Globus pallidus (tissue), 1 donor: ENCODE measurements around the gene SMAD6.

Source experiments
- DNase-seq: peaks from one replicate; pipeline ENCODE4 v3.0.0-alpha.2; 2015; ENCODE audit warnings: low spot score

The SMAD6 gene

DNA sequence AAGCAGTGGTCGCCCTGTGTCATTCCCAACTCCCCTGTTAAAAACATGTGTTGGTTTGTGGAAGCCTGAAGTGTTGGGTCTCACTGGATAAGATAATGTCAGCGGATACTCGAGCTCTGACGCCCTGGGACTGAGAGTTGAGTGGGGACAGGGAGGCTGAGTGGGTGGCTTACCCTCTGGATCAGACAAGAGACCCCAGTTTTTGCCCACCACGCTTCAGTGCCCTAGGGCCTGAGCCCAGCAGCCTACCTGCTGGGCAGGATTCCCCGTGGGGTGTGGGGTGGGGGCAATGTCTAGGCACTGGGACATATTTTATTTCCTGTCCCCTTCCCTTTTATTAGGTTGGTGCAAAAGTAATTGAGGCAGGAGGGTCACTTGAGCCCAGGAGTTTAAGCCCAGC is 75.0 kb downstream of the SMAD6 start:
- DNase-seq: no peak

GRCh38 chr15:66777596-66778313 is 75.7 kb downstream of the SMAD6 start:
- no peak for DNase-seq

DNA sequence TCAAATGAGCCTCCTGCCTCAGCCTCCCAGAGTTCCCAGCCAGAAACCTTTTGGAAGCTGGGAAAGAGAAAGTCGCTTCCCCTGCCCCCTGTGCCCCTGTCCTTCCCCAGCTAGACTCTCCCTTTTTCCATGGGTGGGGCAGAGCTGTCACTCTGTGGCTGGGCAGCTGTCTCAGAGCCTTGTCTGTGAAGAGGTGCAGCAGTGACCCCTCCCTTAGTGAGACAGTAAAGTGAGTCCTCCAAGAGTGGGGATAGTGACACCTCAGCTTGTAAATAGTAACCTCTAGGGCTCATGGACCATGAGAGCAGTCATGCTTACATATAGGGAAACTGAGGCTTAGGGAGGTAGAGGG is 76.3 kb downstream of the SMAD6 start:
- no peak for DNase-seq

GRCh38 chr15:66778716-66779115 is 76.7 kb downstream of the SMAD6 start:
- DNase-seq: no peak

- no peak for DNase-seq
Observed at GRCh38 chr15:66779331-66780009, 77.4 kb downstream of the SMAD6 start.

DNA sequence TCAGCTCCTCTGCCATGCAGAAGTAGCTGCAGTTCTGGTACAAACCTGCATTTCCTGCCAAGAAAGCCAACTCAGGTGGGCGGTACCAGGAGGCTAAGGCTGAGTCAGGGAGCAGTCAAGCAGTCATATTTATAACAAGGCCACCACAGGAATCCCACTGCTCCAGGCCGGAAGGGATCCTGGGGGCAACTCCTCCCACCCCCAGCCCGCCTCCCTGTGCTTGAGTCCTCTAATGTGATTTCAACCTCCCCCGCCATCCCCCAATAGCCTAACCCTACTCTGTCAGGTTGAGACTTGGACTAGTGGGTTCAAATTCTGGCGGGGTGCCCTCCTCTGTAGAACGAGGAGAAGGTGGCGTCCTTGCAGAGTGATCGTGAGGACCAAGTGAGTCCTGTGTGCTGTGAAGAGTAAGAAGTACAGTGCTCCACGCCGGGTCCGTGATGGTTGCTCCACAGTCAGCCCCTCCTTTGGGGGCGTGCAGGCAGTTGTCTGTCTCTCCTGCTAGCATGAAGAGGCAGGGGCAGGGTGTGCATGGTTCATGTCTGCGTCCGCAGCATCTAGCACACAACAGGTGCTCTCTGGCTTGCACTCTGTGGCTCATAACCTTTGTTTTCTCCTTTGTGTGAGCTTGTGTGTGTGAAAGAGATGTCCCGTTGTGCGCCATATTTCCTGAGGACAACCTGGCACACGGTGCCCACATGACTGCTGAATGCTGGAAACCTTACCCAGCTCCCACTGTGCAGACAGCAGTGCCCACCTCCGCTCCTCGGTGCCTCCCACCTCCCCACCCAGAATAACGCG is 78.3 kb downstream of the SMAD6 start:
- DNase-seq: no peak

- DNase-seq: no peak
Observed at GRCh38 chr15:66780973-66781718, 79.1 kb downstream of the SMAD6 start.

DNA sequence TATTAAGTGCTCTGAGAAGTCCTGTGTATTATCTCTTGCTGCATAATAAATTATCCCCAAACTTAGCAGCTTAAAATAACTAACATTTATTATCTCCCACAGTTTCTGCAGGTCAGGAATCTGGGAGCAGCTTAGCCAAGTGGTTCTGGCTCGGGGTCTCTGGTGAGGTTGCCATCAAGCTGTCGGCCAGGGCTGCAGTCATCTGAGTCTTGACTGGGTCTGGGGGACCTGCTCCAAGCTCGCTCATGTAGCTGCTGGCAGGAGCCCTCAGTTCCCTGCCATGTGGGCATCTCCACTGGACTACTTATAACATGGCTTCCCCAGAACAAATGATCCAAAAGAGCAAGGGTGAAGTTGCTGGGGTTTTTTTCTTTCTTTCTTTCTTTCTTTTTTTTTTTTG is 80.7 kb downstream of the SMAD6 start:
- DNase-seq: no peak

DNA sequence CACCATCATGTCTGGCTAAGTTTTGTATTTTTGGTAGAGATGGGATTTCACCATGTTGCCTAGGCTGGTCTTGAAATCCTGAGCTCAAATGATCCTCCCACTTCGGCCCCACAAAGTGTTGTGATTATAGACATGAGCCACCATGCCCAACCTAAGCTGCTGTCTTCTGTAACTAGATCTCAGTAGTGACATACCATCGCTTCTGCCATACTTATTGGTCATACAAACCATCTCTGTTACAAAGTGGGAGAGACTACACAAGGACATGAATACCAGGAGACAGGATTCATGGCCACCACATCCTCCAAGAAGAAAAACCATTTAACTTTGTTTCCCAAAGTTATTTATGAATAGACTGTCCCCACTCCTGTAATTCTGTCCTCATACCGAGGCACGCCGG is 81.3 kb downstream of the SMAD6 start:
- DNase-seq: no peak

GRCh38 chr15:66783725-66784124 is 81.7 kb downstream of the SMAD6 start:
- DNase-seq: no peak

- DNase-seq: no peak
Observed at GRCh38 chr15:66784174-66784573, 82.1 kb downstream of the SMAD6 start.

GRCh38 chr15:66785637-66786036 is 83.6 kb downstream of the SMAD6 start:
- no peak for DNase-seq

DNA sequence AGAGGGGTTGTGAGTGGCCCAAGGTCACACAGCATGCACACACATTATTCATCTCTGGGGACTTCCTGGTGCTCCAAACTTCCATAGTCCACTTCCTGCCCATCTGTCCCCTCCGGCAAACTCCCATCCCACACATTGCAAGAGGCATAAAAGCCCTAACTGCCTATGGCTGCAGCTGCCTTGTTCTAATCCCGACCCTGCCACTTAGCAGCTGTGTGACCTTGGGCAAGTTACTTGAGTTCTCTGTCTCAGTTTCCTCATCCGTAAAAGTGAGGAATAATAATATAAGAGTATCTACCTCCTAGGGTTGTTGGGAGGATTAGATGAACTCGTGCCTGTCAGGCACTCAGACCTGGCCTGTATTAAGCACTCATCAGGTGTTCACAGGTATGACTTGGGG is 84.2 kb downstream of the SMAD6 start:
- no peak for DNase-seq

DNA sequence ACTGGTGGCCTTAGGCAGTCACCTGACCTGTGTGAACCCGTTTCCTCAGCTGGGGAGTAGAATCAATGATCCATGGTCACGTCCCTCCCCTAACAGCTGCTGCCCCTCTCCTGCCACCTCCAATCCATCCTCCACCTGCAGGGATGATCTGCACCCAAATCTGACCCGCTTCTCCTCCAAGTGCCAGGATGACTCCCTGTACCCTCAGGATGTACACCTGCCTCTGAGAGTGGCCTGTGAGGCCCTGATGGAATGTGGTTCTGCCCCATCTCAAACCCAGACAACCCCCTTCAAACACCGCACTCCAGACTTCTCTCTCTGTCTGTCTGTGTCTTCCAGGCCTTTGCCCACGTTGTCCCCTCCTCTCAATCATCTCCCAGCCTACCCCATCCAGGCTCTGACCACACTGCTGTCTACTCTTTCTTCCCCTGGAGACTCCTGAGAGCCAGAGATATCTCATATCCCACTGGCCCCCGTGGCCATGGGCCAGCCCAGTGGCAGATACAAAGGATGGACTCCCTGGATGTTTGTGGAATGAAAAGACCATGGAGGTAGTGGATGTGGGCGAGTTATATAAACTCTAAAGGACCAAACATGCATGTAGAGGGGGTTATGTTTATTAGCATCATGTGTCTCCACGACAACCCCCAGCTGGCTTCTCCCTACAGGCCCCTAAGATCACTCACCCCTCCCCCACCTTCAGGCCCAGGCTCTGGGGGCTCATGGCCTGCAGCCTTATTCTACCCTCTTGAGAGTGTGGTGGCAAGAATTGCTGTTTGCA is 84.9 kb downstream of the SMAD6 start:
- no peak for DNase-seq

- no peak for DNase-seq
Observed at GRCh38 chr15:66787489-66787871, 85.4 kb downstream of the SMAD6 start.

DNA sequence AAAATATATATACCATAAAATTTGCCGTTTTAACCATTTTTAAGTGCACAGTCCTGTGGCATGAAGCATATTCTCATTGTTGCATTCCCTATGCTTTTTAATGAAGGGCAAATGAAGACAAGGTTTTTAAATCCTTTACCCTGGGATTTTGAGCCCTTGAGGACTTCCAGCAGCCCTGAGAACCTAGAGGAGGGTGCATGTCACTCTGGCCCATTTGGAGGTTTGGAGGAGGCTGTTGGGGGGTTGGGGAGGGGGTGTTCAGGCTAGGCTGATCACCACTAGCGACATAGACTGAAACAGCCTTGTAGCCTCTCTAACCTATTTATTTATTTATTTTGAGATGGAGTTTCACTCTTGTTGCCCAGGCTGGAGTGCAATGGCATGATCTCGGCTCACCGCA is 86.0 kb downstream of the SMAD6 start:
- DNase-seq: no peak

- no peak for DNase-seq
Observed at GRCh38 chr15:66789029-66790025, 87.3 kb downstream of the SMAD6 start.

DNA sequence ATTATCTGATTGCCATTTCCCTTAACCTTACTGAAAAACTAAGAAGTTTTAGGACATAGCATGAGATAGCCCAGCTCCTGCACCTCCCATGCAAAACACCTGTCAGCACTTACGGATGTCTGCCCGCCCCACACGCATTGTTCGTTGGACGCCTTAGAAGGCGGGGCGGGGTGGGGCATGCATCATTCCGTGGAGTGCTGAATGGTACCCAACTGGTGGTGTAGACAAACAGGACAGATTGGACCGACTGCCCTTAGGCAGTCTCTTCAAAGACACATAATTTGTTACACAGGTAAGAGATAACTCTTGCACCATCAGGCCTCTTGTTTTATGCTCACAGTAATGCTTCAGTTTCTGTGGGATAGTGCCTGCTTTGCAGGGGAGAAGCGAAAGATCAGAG is 93.8 kb downstream of the SMAD6 start:
- DNase-seq: no peak

DNA sequence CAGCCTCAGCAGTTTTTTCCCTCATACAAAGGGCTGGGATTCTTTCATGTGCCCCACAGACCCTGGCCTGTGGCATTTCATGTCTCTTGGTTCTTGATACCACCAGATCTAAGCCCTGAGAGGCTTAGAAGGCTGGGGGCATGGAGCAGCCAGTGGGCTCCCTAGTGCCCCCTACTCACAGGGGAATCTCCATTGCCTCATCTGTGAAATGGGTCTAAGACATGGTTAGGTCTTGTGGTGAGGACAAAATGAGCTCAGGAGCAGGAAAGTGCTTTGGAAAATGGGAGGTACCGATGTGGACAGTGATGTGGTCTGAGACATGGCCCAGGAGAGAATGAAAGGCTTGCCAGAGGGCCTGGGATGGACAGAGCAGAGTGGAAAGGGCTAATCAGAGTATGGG is 94.3 kb downstream of the SMAD6 start:
- DNase-seq: no peak

- DNase-seq: no peak
Observed at GRCh38 chr15:66797921-66798320, 95.9 kb downstream of the SMAD6 start.
